Panc1 (cell line): ENCODE results near the gene UNC5B.

Source experiments
- CTCF ChIP-seq: fragments of 450-650 bp; IDR thresholded peaks from 2 replicates; pipeline ENCODE4 v1.5.1; 2017; ENCODE audit warnings: mild to moderate bottlenecking
- POLR2AphosphoS5 ChIP-seq: IDR thresholded peaks from 2 replicates; pipeline ENCODE4 v1.6.1; 2012; ENCODE audit warnings: mild to moderate bottlenecking, low read depth, low read length, moderate library complexity
- SIN3A ChIP-seq: IDR thresholded peaks from 2 replicates; pipeline ENCODE4 v1.6.1; 2012; ENCODE audit warnings: low read depth, mild to moderate bottlenecking, low read length, moderate library complexity, borderline replicate concordance; ENCODE audit not compliant: insufficient read depth

GRCh38 chr10:71216363-71216695 lies 4.0 kb downstream of the UNC5B start:
- TF ChIP-seq CTCF (no peak), POLR2AphosphoS5 (no peak), SIN3A (no peak)
